HG03521 (cell line): ENCODE data around the gene RLN3.

Experiments used
- ATAC-seq: cut with Tn5 transposase; IDR thresholded peaks from one replicate; pipeline ENCODE4 v1.9.1; 2021; ENCODE audit warnings: mild to moderate bottlenecking, moderate library complexity; ENCODE audit not compliant: unreplicated experiment

RLN3 gene

DNA sequence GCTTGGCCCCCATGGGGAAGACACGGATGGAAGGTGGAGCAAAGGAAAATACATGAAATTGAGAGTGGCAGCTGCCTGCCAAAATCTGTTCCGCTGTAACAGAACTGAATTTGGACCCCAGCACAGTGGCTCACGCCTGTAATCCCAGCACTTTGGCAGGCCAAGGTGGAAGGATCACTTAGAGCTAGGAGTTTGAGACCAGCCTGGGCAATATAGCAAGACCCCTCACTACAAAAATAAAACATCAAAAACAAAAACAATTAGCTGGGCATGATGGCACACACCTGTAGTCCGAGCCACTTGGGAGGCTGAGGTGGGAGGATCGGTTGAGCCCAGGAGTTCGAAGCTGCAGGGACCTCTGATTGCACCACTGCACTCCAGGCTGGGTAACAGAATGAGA, 24.5 kb downstream of the RLN3 start:
- ATAC-seq = no peak

GRCh38 chr19:14053032-14053431, 25.1 kb downstream of the RLN3 start:
- no peak for ATAC-seq

DNA sequence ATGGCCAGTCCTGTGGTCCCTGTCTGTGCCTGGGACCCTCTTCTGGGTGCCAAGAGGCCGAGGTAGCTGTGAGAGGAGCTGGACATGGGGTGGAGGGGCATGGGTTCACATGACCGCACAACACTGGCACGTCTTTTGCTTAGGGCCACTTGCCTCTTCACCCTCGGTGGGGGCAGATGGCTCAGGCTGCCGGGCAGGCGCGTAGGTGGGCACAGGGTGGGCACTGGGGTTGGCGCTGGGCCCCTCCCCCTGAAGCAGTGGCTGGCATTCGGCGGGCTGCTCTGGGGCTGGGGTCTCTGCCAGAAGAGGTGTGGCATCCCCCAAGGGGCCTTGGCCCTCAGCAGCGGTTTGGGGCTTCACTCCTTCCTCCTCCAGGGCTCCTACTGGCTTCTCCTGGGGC, 25.6 kb downstream of the RLN3 start:
- no peak for ATAC-seq

DNA sequence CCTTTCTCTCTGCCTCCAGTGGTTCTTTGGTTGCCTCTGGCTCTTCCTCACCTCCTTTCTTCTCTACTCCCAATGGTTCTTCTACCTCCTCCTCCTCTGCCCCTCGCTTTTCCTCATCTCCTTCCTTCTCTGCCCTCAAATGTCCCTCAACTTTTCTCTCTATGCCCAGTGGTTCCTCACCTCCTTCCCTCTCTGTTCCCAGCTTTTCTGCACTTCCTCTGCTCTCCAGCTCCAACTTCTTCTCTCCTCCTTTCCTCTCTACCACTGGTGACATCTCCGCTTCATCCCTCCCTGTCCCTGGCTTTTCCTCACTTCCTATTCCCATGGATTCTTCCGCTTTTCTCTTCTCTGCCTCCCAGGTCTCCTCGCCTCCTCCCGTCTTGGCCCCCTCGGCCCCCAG, 26.2 kb downstream of the RLN3 start:
- no peak for ATAC-seq

GRCh38 chr19:14054721-14055120, 26.8 kb downstream of the RLN3 start:
- no peak for ATAC-seq

DNA sequence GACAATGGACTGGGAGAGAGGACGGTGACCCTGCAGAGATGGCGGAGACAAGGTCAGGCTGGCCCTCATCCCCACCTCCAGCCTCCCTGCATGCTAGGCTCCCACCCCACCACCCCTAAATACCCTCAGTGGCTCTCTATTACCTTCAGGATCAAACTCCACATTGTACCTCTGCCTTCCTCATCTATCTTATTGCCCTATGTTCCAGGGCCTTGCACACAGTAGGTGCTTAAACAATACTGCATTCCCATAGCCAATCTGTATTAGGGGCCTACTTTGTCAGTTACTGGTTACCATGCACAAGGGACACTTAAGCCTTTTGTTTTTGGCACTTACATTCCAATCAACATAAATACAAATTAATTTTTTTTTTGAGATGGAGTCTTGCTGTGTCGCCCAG, 27.4 kb downstream of the RLN3 start:
- ATAC-seq = no peak

- ATAC-seq = no peak
These were observed 28.2 kb downstream of the RLN3 start for GRCh38 chr19:14056069-14056666.

DNA sequence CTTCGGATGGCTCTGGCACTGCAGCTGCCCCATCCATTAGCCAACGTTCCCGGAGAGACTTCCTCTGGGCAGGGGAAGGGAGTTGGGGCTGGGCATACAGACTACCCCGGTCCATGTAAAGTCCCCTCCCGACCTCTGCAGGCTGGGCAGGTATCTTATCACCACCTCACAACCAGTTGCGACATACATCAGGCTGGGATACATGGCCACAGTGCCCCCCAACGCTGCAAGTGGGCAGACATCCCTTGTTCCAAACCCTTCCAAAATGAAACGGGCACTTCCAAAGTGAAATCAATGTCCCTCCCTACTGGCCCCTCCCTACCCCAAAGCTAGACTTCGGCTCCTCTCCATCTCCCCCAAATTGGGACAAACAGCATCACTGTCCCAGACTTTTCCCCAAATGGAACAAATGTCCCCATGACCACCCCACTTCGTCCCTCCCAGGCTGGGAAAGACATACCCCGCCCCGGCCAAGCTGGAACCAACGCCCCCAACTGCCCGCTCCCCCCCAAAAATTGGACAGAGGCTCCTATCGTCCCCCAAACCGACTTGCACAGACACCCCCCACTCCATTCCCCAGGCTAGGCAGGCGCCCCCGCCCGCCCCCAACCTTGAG, 28.9 kb downstream of the RLN3 start:
- no peak for ATAC-seq

- no peak for ATAC-seq
These were observed 30.5 kb downstream of the RLN3 start for GRCh38 chr19:14058182-14059092.

DNA sequence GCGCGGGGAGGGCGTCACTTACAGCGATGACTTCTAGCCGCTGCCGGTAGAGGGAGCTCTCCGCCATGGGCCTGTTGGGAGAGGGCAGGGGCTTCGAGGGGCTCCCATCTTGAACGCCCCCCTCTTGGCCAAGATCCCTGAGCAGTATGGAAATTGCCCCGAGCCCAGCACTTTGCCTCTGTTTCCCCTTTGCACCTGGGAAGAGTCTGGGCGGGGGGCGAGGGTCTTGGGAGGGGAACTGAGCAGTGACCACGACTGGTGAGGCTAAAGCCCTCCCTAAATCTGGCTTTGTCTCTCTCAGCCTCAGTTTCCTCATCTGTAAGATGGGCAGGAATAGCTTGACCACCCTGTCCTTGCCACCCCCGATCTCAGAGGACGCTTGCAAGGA, 31.1 kb downstream of the RLN3 start:
- ATAC-seq = no peak

- ATAC-seq = no peak
These were observed 31.8 kb downstream of the RLN3 start for GRCh38 chr19:14059652-14060155.

DNA sequence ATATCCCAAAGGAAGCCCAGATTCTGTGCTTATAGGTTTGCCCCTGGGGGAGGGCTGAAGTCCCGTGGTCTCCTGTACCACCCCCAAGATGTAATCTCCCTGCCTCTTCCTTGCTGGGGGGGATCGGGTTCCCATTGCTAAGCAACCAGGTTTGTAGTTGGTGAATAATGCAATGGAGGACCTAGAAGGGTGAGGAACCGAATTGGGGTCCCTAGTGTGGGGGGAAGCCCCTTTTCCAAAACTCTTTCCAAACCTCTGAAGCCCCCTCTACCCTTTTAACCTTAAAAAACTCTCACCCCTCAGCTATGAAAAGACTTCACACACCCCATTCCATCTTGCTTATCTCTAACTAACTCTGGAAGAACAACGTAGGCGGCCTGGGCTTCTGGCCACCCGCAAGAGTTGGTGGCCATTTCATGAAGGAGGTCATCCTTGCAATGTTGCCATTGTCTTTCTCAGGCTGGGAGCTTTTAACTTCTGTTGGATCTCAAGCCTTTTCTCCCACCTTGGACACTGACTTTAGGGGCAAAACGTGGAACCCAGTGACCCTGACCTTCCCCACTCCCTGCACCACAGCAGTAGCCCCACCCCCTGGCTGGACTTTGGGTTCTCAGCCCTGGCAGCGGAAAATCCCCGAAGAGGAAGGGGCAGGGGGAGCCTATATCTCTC, 33.3 kb downstream of the RLN3 start:
- ATAC-seq = no peak

GRCh38 chr19:14061751-14062557, 34.0 kb downstream of the RLN3 start, which contains the start of gene PALM3:
PALM3 (minus strand) TSS chr19:14062076; CDS start chr19:14061980, 96 bp downstream.
- no peak for ATAC-seq

GRCh38 chr19:14062558-14062855, 34.6 kb downstream of the RLN3 start:
- no peak for ATAC-seq

- ATAC-seq = no peak
These were observed 35.2 kb downstream of the RLN3 start for GRCh38 chr19:14063105-14063504.

DNA sequence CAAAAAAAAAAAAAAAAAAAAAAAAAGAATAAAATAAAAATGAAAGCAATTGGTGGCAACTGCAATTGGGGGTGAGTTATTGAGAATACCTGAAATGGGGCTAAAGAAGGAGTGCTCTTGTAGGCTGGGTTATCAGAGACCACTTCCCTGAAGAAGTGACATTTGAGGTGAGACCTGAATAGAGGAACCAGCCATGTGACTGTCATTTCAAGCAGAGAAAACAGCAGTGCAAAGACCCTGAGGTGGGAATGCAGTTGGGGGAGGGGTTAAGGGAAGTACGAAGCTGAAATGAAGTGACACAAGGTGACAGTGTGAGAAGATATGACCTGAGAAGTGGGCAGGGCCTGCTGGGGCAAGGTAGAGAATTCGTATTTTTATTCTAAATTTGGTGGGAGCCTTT, 38.2 kb downstream of the RLN3 start:
- ATAC-seq = no peak

GRCh38 chr19:14070268-14071050, 42.5 kb downstream of the RLN3 start:
- no peak for ATAC-seq

DNA sequence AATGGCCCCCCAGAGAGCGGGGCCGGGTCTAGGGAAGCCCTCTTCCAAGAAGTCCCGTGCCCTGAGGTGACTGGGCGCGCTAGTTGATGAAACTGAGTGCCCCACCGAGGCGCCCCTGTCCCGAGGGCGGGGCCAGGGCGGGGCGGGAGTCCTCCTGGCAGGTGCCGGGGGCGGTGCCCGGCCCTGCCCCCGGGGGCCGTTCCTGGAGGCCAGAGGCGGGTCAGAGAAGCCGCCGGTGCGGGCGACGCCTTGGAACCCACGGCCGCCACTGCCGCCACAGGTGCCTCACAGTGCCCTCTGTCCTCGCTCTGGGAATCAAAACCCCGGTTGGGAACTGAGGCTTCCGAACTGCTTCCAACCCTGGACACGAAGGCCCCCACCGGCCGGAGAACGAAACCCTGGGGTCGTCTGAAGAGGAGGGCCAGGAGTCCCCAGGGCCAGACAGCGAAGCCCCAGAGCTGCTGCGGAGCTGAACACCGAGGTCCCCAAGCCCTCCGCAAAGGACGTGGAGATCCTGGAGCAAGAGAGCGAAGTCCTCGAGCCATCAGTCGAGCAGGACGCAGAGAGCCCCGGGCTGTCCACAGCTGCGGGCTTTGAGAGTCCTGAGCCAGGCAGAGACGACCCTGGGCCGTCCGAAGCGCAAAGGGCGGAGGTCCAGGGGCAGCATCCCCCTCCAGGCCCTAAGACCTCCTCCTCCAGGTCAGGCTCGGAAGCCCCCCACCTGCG, 44.8 kb downstream of the RLN3 start, which contains the start of gene MISP3:
TSS of gene MISP3 (plus strand) at position 252 of the 726 bp plus-strand sequence. CDS start 524 bp downstream, outside the sequence.
- ATAC-seq = no peak
